ENCODE data around the gene MRPL50.

The MRPL50 gene

GRCh38 chr9:101398068-101398929 is at the start of gene MRPL50, which contains the start of gene ZNF189:
Gene MRPL50 (minus strand): TSS chr9:101398618. CDS start chr9:101398592, 26 bp downstream.
Gene ZNF189 (plus strand): TSS chr9:101398851. CDS start chr9:101399157, 306 bp downstream.
- no peak for TF ChIP-seq CTCF (IDR thresholded peaks at IDR 0.05; ENCODE audit: low read depth, low read length, missing control alignments)
- peak within 1 kb of the TSS; percentile 80 for H3K4me3 ChIP-seq (ENCODE audit: low read depth, low read length)
- peak; percentile 96 for DNase-seq (ENCODE audit: low read depth)

DNA sequence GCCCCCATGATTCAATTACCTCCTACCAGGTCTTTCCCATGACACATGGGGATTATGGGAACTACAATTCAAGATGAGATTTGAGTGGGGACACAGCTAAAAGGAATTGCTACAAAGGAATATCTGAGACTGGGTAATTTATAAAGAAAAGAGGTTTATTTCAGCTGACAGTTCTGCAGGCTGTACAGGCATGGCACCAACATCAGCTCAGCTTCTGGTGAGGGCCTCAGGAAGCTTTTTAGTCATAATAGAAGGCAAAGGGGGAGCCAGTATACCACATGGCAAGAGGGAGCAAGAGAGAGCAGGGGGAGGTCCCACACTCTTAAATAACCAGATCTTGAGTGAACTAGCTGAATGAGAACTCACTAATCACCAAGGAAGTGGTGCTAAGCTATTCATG is 48.3 kb upstream of the MRPL50 start:
- no peak for DNase-seq (ENCODE audit: low read depth)
- no peak for TF ChIP-seq CTCF (IDR thresholded peaks at IDR 0.05; ENCODE audit: low read depth, low read length, missing control alignments)
- no peak overlapping the region for H3K4me3 ChIP-seq (ENCODE audit: low read depth, low read length)

- no peak for DNase-seq (ENCODE audit: low read depth)
- TF ChIP-seq CTCF (IDR thresholded peaks at IDR 0.05; ENCODE audit: low read depth, low read length, missing control alignments): no peak
- peak overlapping the region; percentile 17; the same call in 1 of the 2 replicates for H3K4me3 ChIP-seq (ENCODE audit: low read depth, low read length)
Measured at GRCh38 chr9:101445353-101446029, 47.1 kb upstream of the MRPL50 start.

- H3K4me3 ChIP-seq (ENCODE audit: low read depth, low read length): no peak overlapping the region
- DNase-seq (ENCODE audit: low read depth): no peak
- no peak for TF ChIP-seq CTCF (IDR thresholded peaks at IDR 0.05; ENCODE audit: low read depth, low read length, missing control alignments)
Measured at GRCh38 chr9:101443364-101443771, 45.0 kb upstream of the MRPL50 start.

DNA sequence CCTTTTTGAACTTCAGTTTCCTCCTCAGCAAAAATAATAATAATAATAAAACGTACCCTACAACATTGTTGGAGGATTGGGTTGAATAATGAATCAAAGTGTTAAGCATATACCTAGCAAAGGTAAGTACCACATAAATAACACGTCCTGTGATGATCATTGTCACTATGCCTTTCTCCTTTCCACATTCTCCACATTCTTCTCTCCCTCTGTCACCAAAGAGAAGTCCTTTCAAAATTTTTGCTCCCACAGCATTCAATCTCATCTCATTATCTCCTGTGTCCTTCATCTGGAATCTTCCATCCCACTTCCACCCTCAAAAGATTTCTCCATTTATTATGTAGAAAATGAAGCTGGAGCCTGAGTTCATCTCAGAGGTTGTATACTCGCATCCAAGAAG is 44.3 kb upstream of the MRPL50 start:
- no peak for DNase-seq (ENCODE audit: low read depth)
- TF ChIP-seq CTCF (IDR thresholded peaks at IDR 0.05; ENCODE audit: low read depth, low read length, missing control alignments): no peak
- H3K4me3 ChIP-seq (ENCODE audit: low read depth, low read length): no peak overlapping the region

DNA sequence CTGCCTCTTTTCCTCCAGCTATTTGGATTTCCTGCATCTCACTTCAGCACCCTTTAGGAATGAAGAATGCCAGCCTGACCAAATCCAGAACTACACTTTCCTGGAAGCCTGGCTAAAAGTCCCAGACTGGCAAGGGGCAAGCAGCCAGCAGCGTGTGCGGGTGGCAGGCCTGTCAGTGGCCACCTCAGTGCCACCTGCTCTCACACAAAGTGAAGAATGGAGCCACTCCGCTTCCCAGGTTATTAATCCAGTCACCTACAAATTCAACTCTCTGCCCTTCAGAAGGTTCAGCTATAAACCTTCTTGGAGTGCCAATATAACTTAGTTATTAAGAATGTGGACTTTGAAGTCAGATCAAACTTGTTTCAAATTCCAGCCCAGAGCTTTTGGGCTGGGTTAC is 43.9 kb upstream of the MRPL50 start:
- no peak for TF ChIP-seq CTCF (IDR thresholded peaks at IDR 0.05; ENCODE audit: low read depth, low read length, missing control alignments)
- H3K4me3 ChIP-seq (ENCODE audit: low read depth, low read length): no peak overlapping the region
- no peak for DNase-seq (ENCODE audit: low read depth)
